Keratinocyte (primary cell): Measurements from ENCODE around the gene MICA. TPM values are rescaled to one million over a fixed set of nuclear protein-coding genes. Genes with fewer than 3 reads are reported as not detected.
"Not testable (repeated sequence)": the region's sequence is repeated elsewhere in the genome, so short reads cannot be mapped to it uniquely, and the experiment has no call there.

Experiments
- DNase-seq: peaks from one replicate; pipeline ENCODE4 v3.0.0-alpha.2; 2011; ENCODE audit warnings: low read depth, missing footprints, low spot score
- FAIRE-seq: peaks from 2 replicates; lab custom pipeline; 2011; peaks lifted over from hg19 to GRCh38; lab: Jason Lieb, UNC
- H2AFZ ChIP-seq: 2 replicates; pipeline ENCODE4 v1.6.0; 2012; ENCODE audit warnings: low read length, control low read depth, inconsistent platforms; ENCODE audit not compliant: control insufficient read depth
- H3K27ac ChIP-seq: 2 replicates; pipeline ENCODE4 v1.5.1; 2011; ENCODE audit warnings: low read length; ENCODE audit not compliant: control insufficient read depth, insufficient read depth
- H3K27me3 ChIP-seq: 3 replicates; pipeline ENCODE4 v1.6.0; 2011; ENCODE audit warnings: low read length; ENCODE audit not compliant: control insufficient read depth, insufficient read depth; ENCODE audit errors: extremely low read depth
- H3K36me3 ChIP-seq, 2 experiments: 2 replicates in 1 of 2; 3 replicates in 1 of 2; pipeline ENCODE4 v1.5.1; 2011; ENCODE audit warnings: low read length in 2 of 2, mild to moderate bottlenecking in 1 of 2; ENCODE audit not compliant: control insufficient read depth in 2 of 2, insufficient read depth in 2 of 2; ENCODE audit errors: extremely low read depth in 1 of 2
- H3K4me1 ChIP-seq: 3 replicates; pipeline ENCODE4 v1.5.1; 2011; ENCODE audit warnings: low read length; ENCODE audit not compliant: control insufficient read depth, insufficient read depth; ENCODE audit errors: extremely low read depth
- H3K4me2 ChIP-seq: 3 replicates; pipeline ENCODE4 v1.6.0; 2011; ENCODE audit warnings: low read depth, low read length; ENCODE audit not compliant: control insufficient read depth, insufficient read depth; ENCODE audit errors: extremely low read depth
- H3K4me3 ChIP-seq, 3 experiments: fragments of 200-600 bp in 1 of 3; sonication (generic) in 1 of 3; 2 replicates in 2 of 3; 3 replicates in 1 of 3; pipeline ENCODE4 v1.5.1; 2011 to 2016; ENCODE audit warnings: low read length in 3 of 3, mild to moderate bottlenecking in 3 of 3, control low read depth in 2 of 3, inconsistent platforms in 1 of 3, low read depth in 1 of 3, mixed read lengths in 1 of 3, mixed run types in 1 of 3, moderate library complexity in 1 of 3; ENCODE audit not compliant: control insufficient read depth in 2 of 3, insufficient read depth in 2 of 3; ENCODE audit errors: extremely low read depth in 1 of 3
- H3K79me2 ChIP-seq: 2 replicates; pipeline ENCODE4 v1.6.0; 2012; ENCODE audit warnings: low read length; ENCODE audit not compliant: control insufficient read depth, insufficient read depth
- H3K9ac ChIP-seq: 3 replicates; pipeline ENCODE4 v1.6.0; 2011; ENCODE audit warnings: low read length; ENCODE audit not compliant: control insufficient read depth, insufficient read depth; ENCODE audit errors: extremely low read depth
- H3K9me1 ChIP-seq: 3 replicates; pipeline ENCODE4 v1.6.0; 2011; ENCODE audit warnings: low read length; ENCODE audit not compliant: control insufficient read depth, insufficient read depth; ENCODE audit errors: extremely low read depth
- H3K9me3 ChIP-seq: 2 replicates; pipeline ENCODE4 v1.5.1; 2012; ENCODE audit warnings: low read depth, low read length; ENCODE audit not compliant: control insufficient read depth
- H4K20me1 ChIP-seq: 3 replicates; pipeline ENCODE4 v1.6.0; 2011; ENCODE audit warnings: low read length; ENCODE audit not compliant: control insufficient read depth, insufficient read depth; ENCODE audit errors: extremely low read depth
- CTCF ChIP-seq, 3 experiments: IDR thresholded peaks in 1 of 3; conservative IDR thresholded peaks in 1 of 3; optimal IDR thresholded peaks in 1 of 3; 2 replicates in 2 of 3; 3 replicates in 1 of 3; pipeline versions ENCODE3 to v1.5.1; 2011; ENCODE audit warnings: low read length in 3 of 3, mild to moderate bottlenecking in 3 of 3, moderate library complexity in 2 of 3, control low read depth in 1 of 3, inconsistent platforms in 1 of 3; ENCODE audit not compliant: insufficient read depth in 2 of 3; ENCODE audit errors: extremely low read depth in 1 of 3
- EZH2 ChIP-seq: IDR thresholded peaks from one replicate; pipeline ENCODE4 v1.6.1; 2012; ENCODE audit warnings: inconsistent platforms, mild to moderate bottlenecking, low read length, moderate library complexity
- dilution Hi-C: fragments of 300-500 bp; cut with MboI; formaldehyde crosslinking; loops from one replicate; pipeline ENCODE4 v1.7.0; 2020; ENCODE audit warnings: low sequenced_read_pairs; ENCODE audit not compliant: extremely low pct_ligation_motif_present
- polyA plus RNA-seq, 5 experiments: library from polyadenylated mRNA; depleted of rRNA in 3 of 5; stranded (reverse) in 3 of 5; stranded (forward) in 1 of 5; unstranded in 1 of 5; fragments of >200 nt; gene quantifications; 1 replicate in 1 of 5; 2 replicates in 3 of 5; 3 replicates in 1 of 5; pipeline versions ENCODE4 v1.2.1 to v1.2.3, GENCODE V29; 2011 to 2012; ENCODE audit warnings: missing spikeins in 2 of 5, low read depth in 1 of 5, low replicate concordance in 1 of 5

Gene MICA
- polyA plus RNA-seq, 1 donor (not counting 4 experiments of a cell fraction or from before 2014, with no cell fraction given): 59.9 TPM

- H4K20me1 ChIP-seq: no peaks in the 10 kb centered on the region
- H3K9me1 ChIP-seq: no peaks in the 10 kb centered on the region
- no peak overlapping the region for H3K4me3 ChIP-seq
- no peak overlapping the region for H3K4me2 ChIP-seq
- TF ChIP-seq EZH2 (no peak), CTCF (optimal IDR thresholded peaks at IDR 0.05 in 1 of 3, IDR thresholded peaks at IDR 0.05 in 1 of 3, conservative IDR thresholded peaks at IDR 0.05 in 1 of 3; ENCODE audit: extremely low read depth in 1 of 3, insufficient read depth in 2 of 3, low read length in 3 of 3) (no peak)
- dilution Hi-C loops: no loop called here
- no peaks in the 10 kb centered on the region for H3K79me2 ChIP-seq
- H2AFZ ChIP-seq: no peak overlapping the region
- H3K9me3 ChIP-seq: no peaks in the 10 kb centered on the region
- H3K27ac ChIP-seq: no peak overlapping the region
- H3K36me3 ChIP-seq: no peaks in the 10 kb centered on the region
- H3K4me1 ChIP-seq: no peaks in the 10 kb centered on the region
- peaks cover 10% of the 10 kb centered on the region for H3K27me3 ChIP-seq
- FAIRE-seq: no peak
- DNase-seq: no peak
- H3K9ac ChIP-seq: no peak overlapping the region
Observed at GRCh38 chr6:31446481-31446880, 43.1 kb downstream of the MICA start.

GRCh38 chr6:31446999-31447789, 43.8 kb downstream of the MICA start:
- H3K79me2 ChIP-seq, H3K4me3 ChIP-seq, H3K36me3 ChIP-seq, H4K20me1 ChIP-seq, H3K27ac ChIP-seq, FAIRE-seq, H3K9me1 ChIP-seq, dilution Hi-C loops, H3K9ac ChIP-seq, H3K4me1 ChIP-seq, H2AFZ ChIP-seq, H3K9me3 ChIP-seq, DNase-seq, H3K4me2 ChIP-seq: not testable (repeated sequence)
- H3K27me3 ChIP-seq: peaks cover 10% of the 10 kb centered on the region
